PC-9 (cell line): ENCODE data around the gene IPPK. TPM values are rescaled to one million over a fixed set of nuclear protein-coding genes. Genes with fewer than 3 reads are reported as not detected.

Experiments used
- BruUV-seq: library from RNA; stranded (reverse); fragments of 400-500 nt; replicated peaks from 2 replicates; lab custom pipeline; 2021; lab: Mats Ljungman, UMichigan
- CTCF ChIA-PET: fragments of 300-600 bp; sonication (Branson Sonifier 250); formaldehyde crosslinking; loops from one replicate; lab custom pipeline; 2022; ENCODE audit warnings: antibody characterized with exemption; lab: Charles Lee
- POLR2A ChIA-PET: fragments of 300-600 bp; sonication (Branson Sonifier 250); formaldehyde crosslinking; loops from one replicate; lab custom pipeline; 2022; ENCODE audit warnings: antibody characterized with exemption; ENCODE audit not compliant: unreplicated experiment; lab: Charles Lee
- DNase-seq, 2 experiments: peaks; one replicate each; pipeline versions ENCODE4 v3.0.0 to v3.0.0-alpha.2; 2015 to 2022; ENCODE audit warnings: mixed read lengths in 1 of 2
- H2AFZ ChIP-seq: fragments of 200-600 bp; sonication (generic); 2 replicates; pipeline ENCODE4 v1.8.1; 2017; ENCODE audit warnings: antibody characterized with exemption
- H3F3A ChIP-seq: fragments of 200-600 bp; sonication (generic); 2 replicates; pipeline ENCODE4 v1.8.1; 2017; ENCODE audit warnings: antibody characterized with exemption, mild to moderate bottlenecking, low read depth; ENCODE audit not compliant: insufficient read depth
- H3K27ac ChIP-seq: fragments of 200-600 bp; sonication (generic); 2 replicates; pipeline ENCODE4 v1.6.1; 2016; ENCODE audit warnings: mixed run types
- H3K27me3 ChIP-seq: fragments of 200-600 bp; sonication (generic); 2 replicates; pipeline ENCODE4 v1.6.1; 2016; ENCODE audit warnings: low read depth, mixed run types; ENCODE audit not compliant: insufficient read depth
- H3K36me3 ChIP-seq: fragments of 200-600 bp; sonication (generic); 2 replicates; pipeline ENCODE4 v1.6.1; 2016; ENCODE audit warnings: low read depth, mixed run types
- H3K4me1 ChIP-seq: fragments of 200-600 bp; sonication (generic); replicated peaks from 2 replicates; pipeline ENCODE4 v1.6.1; 2016; ENCODE audit warnings: mixed run types; ENCODE audit not compliant: insufficient read depth
- H3K4me2 ChIP-seq: fragments of 200-600 bp; sonication (generic); 2 replicates; pipeline ENCODE4 v1.6.1; 2017; ENCODE audit warnings: mixed run types
- H3K4me3 ChIP-seq: fragments of 200-600 bp; sonication (generic); 2 replicates; pipeline ENCODE4 v1.6.1; 2016; ENCODE audit warnings: mixed run types
- H3K79me2 ChIP-seq: fragments of 200-600 bp; sonication (generic); 2 replicates; pipeline ENCODE4 v1.6.1; 2017; ENCODE audit warnings: low read depth, mixed run types
- H3K9me2 ChIP-seq: fragments of 200-600 bp; sonication (generic); 2 replicates; pipeline ENCODE4 v1.8.1; 2017; ENCODE audit warnings: mild to moderate bottlenecking; ENCODE audit not compliant: insufficient read depth
- H3K9me3 ChIP-seq: fragments of 200-600 bp; sonication (generic); 2 replicates; pipeline ENCODE4 v1.8.1; 2016; ENCODE audit warnings: low read depth; ENCODE audit not compliant: insufficient read depth
- H4K20me1 ChIP-seq: fragments of 200-600 bp; sonication (generic); 2 replicates; pipeline ENCODE4 v1.8.1; 2017; ENCODE audit not compliant: insufficient read depth
- EZH2 ChIP-seq: fragments of 200-600 bp; sonication (generic); IDR thresholded peaks from 2 replicates; pipeline ENCODE4 v1.8.0; 2017; ENCODE audit warnings: antibody characterized with exemption, low read depth
- intact Hi-C: fragments of 100-400 bp; cut with micrococcal nuclease; formaldehyde crosslinking; loops from one replicate; pipeline ENCODE4 v1.10.0; 2022; ENCODE audit not compliant: unreplicated experiment
- total RNA-seq: library from RNA; stranded (reverse); gene quantifications from 2 replicates; pipeline ENCODE4 v1.2.3, GENCODE V29; 2021
- TF ChIP-seq, protein P1 (sequence below): fragments of 200-600 bp; sonication (generic); conservative IDR thresholded peaks from 2 replicates; pipeline ENCODE4 v1.6.1; 2017; ENCODE audit warnings: mixed run types, antibody characterized with exemption, mild to moderate bottlenecking, moderate library complexity

The IPPK gene
- total RNA-seq, 1 experiment from 2014 or later, result 12.3 TPM

DNA sequence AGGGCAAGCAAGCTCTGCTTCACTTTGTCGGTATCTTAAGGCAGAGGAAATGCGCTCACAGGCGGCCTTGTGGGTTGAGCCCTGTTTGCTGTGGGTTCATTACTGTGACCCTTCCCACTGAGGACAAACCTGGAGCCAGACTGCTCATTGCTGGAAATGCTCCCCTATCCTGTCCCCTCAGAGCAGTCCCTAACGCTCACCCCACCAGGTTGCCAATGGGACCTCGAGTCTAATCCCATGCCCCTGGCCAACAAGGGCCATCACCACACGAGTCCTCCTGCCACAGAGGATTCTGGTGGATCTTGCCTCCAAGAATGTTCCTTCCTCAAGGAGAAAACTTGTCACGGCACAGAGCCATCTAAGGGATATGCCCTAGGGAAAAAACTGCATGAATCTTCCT lies 14.6 kb downstream of the IPPK start:
- Histone ChIP-seq H3K27ac (no peak overlapping the region), H3K4me2 (no peak overlapping the region), H3K4me3 (no peak overlapping the region), H3K79me2 (peaks cover 7% of the 10 kb centered on the region; the same call in 1 of the 2 replicates), H3K27me3 (no peaks in the 10 kb centered on the region), H2AFZ (no peak overlapping the region), H4K20me1 (peaks cover 13% of the 10 kb centered on the region), H3F3A (no peaks in the 10 kb centered on the region), H3K36me3 (peaks cover 10% of the 10 kb centered on the region; the same call in 1 of the 2 replicates), H3K9me2 (no peaks in the 10 kb centered on the region), H3K9me3 (no peaks in the 10 kb centered on the region), H3K4me1 (no peaks in the 10 kb centered on the region)
- ChIA-PET CTCF (no interaction called here), POLR2A (interaction anchor here (0.6 kb wide), 1 partner anchor 268 kb away, joined by 4 read pairs; no protein-coding TSS in a partner anchor)
- TF ChIP-seq, protein P1, sequence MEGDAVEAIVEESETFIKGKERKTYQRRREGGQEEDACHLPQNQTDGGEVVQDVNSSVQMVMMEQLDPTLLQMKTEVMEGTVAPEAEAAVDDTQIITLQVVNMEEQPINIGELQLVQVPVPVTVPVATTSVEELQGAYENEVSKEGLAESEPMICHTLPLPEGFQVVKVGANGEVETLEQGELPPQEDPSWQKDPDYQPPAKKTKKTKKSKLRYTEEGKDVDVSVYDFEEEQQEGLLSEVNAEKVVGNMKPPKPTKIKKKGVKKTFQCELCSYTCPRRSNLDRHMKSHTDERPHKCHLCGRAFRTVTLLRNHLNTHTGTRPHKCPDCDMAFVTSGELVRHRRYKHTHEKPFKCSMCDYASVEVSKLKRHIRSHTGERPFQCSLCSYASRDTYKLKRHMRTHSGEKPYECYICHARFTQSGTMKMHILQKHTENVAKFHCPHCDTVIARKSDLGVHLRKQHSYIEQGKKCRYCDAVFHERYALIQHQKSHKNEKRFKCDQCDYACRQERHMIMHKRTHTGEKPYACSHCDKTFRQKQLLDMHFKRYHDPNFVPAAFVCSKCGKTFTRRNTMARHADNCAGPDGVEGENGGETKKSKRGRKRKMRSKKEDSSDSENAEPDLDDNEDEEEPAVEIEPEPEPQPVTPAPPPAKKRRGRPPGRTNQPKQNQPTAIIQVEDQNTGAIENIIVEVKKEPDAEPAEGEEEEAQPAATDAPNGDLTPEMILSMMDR, result no peak
- TF ChIP-seq EZH2, result no peak
- BruUV-seq, result no TSS peak
- intact Hi-C loops, result no loop called here
- no peak for DNase-seq

DNA sequence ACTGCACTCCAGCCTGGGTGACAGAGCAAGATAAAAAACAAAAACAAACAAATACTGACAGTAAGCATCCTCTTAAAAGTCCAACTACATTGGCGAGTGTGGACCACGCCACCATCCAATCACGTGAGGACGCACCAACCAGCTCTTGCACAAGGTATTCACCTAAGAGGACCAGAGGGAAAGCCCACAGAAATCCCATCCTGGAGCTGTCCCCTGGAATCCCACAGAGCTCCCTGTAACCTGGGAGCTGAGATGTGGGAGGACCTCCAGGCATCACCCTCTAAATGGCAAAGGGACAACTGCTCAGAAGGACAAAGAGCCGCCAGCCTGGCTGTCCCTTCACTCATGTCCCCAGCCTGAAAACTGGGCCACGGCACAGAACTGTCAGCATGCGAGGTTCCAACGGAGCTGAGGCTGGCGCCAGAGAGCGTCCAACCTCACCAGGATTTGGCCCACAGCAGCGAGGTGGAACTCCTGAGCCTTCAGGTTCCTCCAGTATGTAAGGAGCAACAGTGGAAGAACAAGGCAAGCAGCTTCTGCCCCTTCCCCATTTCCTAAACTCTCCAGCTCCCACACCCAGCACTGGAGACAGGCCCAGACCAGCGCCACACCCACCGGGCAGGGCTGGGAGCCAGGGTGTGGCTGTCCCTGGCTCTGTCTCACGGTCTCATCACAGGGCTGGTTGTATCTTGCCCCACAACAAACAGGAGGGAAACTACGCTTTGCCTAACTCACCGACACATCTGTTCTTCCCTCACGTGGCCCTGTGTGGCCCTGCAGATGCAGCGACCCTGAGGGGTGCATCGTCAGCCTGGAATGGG lies 15.2 kb downstream of the IPPK start:
- H3K36me3 ChIP-seq, result peaks cover 10% of the 10 kb centered on the region; the same call in 1 of the 2 replicates
- no peak overlapping the region for H2AFZ ChIP-seq
- no TSS peak for BruUV-seq
- H3K4me2 ChIP-seq, result no peak overlapping the region
- intact Hi-C loops, result no loop called here
- H3K9me2 ChIP-seq, result no peaks in the 10 kb centered on the region
- POLR2A ChIA-PET, result interaction anchor here (0.6 kb wide), 1 partner anchor 267 kb away, joined by 4 read pairs; no protein-coding TSS in a partner anchor
- H4K20me1 ChIP-seq, result peaks cover 6% of the 10 kb centered on the region; the same call in 1 of the 2 replicates
- no peaks in the 10 kb centered on the region for H3F3A ChIP-seq
- no peaks in the 10 kb centered on the region for H3K4me1 ChIP-seq
- H3K9me3 ChIP-seq, result no peaks in the 10 kb centered on the region
- peak in 1 of 2 experiments; percentile 5 for DNase-seq
- peaks cover 7% of the 10 kb centered on the region; the same call in 1 of the 2 replicates for H3K79me2 ChIP-seq
- CTCF ChIA-PET, result no interaction called here
- TF ChIP-seq EZH2, result no peak
- TF ChIP-seq, protein P1, result no peak
- H3K4me3 ChIP-seq, result no peak overlapping the region
- H3K27ac ChIP-seq, result no peak overlapping the region
- no peaks in the 10 kb centered on the region for H3K27me3 ChIP-seq

DNA sequence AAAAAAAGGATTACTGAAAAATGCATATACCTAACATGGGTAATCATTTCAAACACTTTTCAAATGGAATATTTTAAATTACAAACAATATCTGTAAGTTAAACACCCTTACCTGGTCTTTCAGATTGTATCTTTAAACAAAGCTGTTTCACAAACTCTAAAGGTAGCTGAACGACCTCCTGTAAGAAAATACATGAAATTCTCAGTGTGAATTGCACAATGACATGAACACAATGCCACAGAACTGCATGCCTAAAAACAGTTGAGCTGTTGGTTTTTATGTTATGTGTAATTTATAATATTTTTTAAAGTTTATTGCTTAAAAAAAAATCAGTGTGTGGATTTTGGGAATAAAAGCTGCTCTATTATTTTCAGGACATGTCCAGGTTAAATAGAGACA lies 17.5 kb downstream of the IPPK start:
- POLR2A ChIA-PET, result interaction anchor here (0.6 kb wide), 1 partner anchor 888 kb away, joined by 4 read pairs; no protein-coding TSS in a partner anchor

More for the DNA sequence above, 17.5 kb downstream of the IPPK start:
- DNase-seq, result no peak
- H3K9me2 ChIP-seq, result no peaks in the 10 kb centered on the region
- CTCF ChIA-PET, result no interaction called here
- H3K4me2 ChIP-seq, result no peak overlapping the region
- intact Hi-C loops, result no loop called here
- H3K27ac ChIP-seq, result no peak overlapping the region
- no peaks in the 10 kb centered on the region for H3F3A ChIP-seq
- H2AFZ ChIP-seq, result no peak overlapping the region
- no peak overlapping the region for H3K4me3 ChIP-seq
- no peaks in the 10 kb centered on the region for H3K27me3 ChIP-seq
- H4K20me1 ChIP-seq, result 0 out of 2 replicates have a peak, but pooled peaks cover 6% of the 10 kb centered on the region
- BruUV-seq, result no TSS peak
- H3K79me2 ChIP-seq, result no peaks in the 10 kb centered on the region
- no peaks in the 10 kb centered on the region for H3K9me3 ChIP-seq
- no peaks in the 10 kb centered on the region for H3K4me1 ChIP-seq
- TF ChIP-seq, protein P1, result no peak
- no peak for TF ChIP-seq EZH2
- no peaks in the 10 kb centered on the region; the same call in 1 of the 2 replicates for H3K36me3 ChIP-seq
